IgD-negative memory B cell (primary cell): ENCODE results near the gene MAB21L1. TPM values are rescaled to one million over a fixed set of nuclear protein-coding genes. Genes with fewer than 3 reads are reported as not detected.

Experiments
- H3K27ac Mint-ChIP-seq, 3 donors: one replicate each; pipeline ENCODE4 v1.8.0; 2020 to 2022; ENCODE audit warnings: mild to moderate bottlenecking in 3 of 3, mixed read lengths in 3 of 3, moderate library complexity in 1 of 3
- H3K27me3 Mint-ChIP-seq: one replicate; pipeline ENCODE4 v1.8.0; 2021; ENCODE audit warnings: mixed read lengths
- H3K36me3 Mint-ChIP-seq: one replicate; pipeline ENCODE4 v1.8.0; 2020; ENCODE audit warnings: mild to moderate bottlenecking, mixed read lengths
- H3K4me1 Mint-ChIP-seq, 3 donors: one replicate each; pipeline ENCODE4 v1.8.0; 2020 to 2022; ENCODE audit warnings: mixed read lengths in 3 of 3, mild to moderate bottlenecking in 1 of 3
- H3K4me3 Mint-ChIP-seq, 4 donors: one replicate each; pipeline ENCODE4 v1.8.0; 2020 to 2022; ENCODE audit warnings: mild to moderate bottlenecking in 4 of 4, mixed read lengths in 4 of 4, moderate library complexity in 3 of 4
- H3K9me3 Mint-ChIP-seq, 3 donors: one replicate each; pipeline ENCODE4 v1.8.0; 2020 to 2021; ENCODE audit warnings: mixed read lengths in 3 of 3, mild to moderate bottlenecking in 1 of 3
- polyA plus RNA-seq: library from polyadenylated mRNA; unstranded; fragments of 300-500 nt; fragmentation: Illumina TruSeq; gene quantifications from one replicate; pipeline ENCODE4 v1.2.3, GENCODE V29; 2021

The MAB21L1 gene
- polyA plus RNA-seq, 1 donor from 2014 or later: not detected

- no peaks in the 10 kb centered on the region for H3K27me3 Mint-ChIP-seq
- H3K27ac Mint-ChIP-seq: no peak overlapping the region
Measured at GRCh38 chr13:35489050-35489449, 12.6 kb upstream of the MAB21L1 start.

DNA sequence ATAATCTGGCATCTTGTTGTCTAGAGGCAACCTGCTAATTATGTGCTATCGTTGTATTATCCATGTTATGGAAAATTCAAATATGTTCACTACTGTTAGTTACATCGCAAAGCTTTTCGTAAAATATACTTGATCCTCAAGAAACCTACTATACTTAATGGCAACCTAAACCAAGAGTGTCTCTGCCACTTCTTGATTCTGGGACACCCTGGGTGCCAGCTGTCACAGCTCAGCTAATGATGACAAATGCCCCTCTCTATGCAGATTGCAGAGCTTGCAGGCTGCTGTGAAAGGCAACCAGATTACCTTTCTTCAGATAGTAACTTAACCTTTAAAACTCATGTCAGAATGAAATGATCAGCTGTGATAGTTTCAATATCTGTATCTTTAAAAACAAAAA, 8.9 kb upstream of the MAB21L1 start:
- H3K36me3 Mint-ChIP-seq: peaks cover 2% of the 10 kb centered on the region
- H3K4me3 Mint-ChIP-seq: no peak overlapping the region
- no peaks in the 10 kb centered on the region for H3K27me3 Mint-ChIP-seq
- no peaks in the 10 kb centered on the region for H3K9me3 Mint-ChIP-seq
- H3K27ac Mint-ChIP-seq: no peak overlapping the region
- no peaks in the 10 kb centered on the region for H3K4me1 Mint-ChIP-seq

More at GRCh38 chr13:35489050-35489449, 12.6 kb upstream of the MAB21L1 start:
- peaks cover 2% of the 10 kb centered on the region for H3K36me3 Mint-ChIP-seq
- H3K4me3 Mint-ChIP-seq: no peak overlapping the region
- no peaks in the 10 kb centered on the region for H3K4me1 Mint-ChIP-seq
- peaks cover 0 to 6% (median 2%) of the 10 kb centered on the region in 3 donors for H3K9me3 Mint-ChIP-seq

DNA sequence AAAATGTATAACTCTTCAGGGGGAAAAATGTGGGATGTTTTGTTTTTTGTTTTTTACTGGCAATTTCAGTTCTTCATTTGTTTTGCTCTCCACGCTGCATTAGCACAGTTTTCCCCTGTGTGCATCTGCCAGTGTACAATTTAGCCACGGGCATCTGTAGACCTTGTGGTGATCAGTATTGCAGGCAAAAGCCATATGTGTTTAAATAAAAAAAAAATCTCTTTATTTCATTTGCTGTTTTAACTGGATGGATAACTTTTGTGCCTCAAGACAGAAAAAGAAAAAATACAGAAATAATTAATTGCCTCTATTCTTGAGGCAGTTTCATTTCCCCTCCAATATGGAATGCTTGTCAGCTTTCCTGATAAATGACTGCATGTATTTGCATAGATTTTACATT, 7.9 kb upstream of the MAB21L1 start:
- Mint-ChIP-seq H3K36me3 (peaks cover under 1% of the 10 kb centered on the region), H3K4me1 (no peaks in the 10 kb centered on the region), H3K9me3 (no peaks in the 10 kb centered on the region), H3K27me3 (no peaks in the 10 kb centered on the region), H3K4me3 (no peak overlapping the region), H3K27ac (no peak overlapping the region)

DNA sequence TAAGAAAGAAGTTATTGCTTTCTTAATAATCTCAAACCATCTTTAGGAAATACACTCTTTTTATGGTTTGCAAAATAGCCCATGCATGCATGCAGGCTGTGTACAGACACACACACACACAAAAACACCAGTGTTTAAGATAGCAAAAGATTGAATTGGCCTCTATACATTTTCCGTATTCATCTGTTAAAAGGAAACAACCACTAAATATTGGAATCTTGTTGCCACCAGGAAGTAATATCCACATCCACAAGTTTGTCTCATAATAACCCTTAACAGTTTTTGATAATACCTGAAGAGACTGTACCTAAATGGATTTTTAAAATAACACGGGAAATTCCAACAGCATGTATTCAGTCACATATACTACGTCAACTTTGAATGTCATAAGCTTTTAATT, 7.3 kb upstream of the MAB21L1 start:
- H3K4me1 Mint-ChIP-seq: no peaks in the 10 kb centered on the region
- H3K9me3 Mint-ChIP-seq: no peaks in the 10 kb centered on the region
- H3K4me3 Mint-ChIP-seq: no peak overlapping the region
- H3K27me3 Mint-ChIP-seq: peaks cover 2% of the 10 kb centered on the region
- no peak overlapping the region for H3K27ac Mint-ChIP-seq
- H3K36me3 Mint-ChIP-seq: no peaks in the 10 kb centered on the region

DNA sequence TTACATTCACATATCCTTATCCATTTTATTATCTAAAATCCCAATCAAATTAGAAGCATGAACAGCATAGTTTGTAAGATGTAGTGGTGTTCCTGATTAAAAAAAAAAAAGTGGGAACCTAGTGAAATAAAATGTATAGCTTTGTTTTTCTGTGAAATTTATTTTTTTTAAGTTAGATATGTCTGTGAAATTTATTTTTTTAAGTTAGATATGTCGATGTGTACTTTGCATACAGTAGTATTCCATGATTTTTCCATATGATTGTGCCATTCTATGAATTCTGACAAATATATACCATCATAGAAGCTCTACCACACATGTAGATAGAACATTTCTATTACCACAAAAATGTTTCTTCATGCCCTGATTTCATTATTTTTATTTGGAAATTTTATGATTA, 6.0 kb upstream of the MAB21L1 start:
- Mint-ChIP-seq H3K9me3 (no peaks in the 10 kb centered on the region), H3K36me3 (no peaks in the 10 kb centered on the region), H3K4me3 (no peak overlapping the region), H3K4me1 (peaks cover 0 to 4% (median 2%) of the 10 kb centered on the region in 3 donors), H3K27ac (no peak overlapping the region), H3K27me3 (peaks cover 14% of the 10 kb centered on the region)

DNA sequence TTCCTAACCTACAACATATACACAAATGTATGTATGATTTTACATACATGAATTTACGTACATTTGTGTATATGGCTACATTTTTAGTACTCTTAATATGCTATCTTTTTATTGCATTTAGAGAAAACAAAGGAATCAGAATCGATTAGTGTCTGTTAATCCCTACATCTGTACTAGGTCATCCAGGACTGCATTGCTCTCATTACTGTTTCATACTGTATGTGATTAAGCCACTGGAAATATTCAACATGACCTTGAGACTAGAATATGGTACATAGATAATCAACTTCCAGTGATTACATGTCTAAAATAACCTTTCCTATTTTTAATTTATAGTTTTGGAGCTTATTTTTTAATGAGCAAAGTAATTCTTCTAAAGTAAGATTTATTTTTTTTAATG, 5.3 kb upstream of the MAB21L1 start:
- peaks cover 2 to 7% (median 6%) of the 10 kb centered on the region in 3 donors for H3K4me1 Mint-ChIP-seq
- peaks cover 0 to 3% (median 0%) of the 10 kb centered on the region in 3 donors for H3K9me3 Mint-ChIP-seq
- H3K27ac Mint-ChIP-seq: no peak overlapping the region
- no peak overlapping the region for H3K4me3 Mint-ChIP-seq
- H3K36me3 Mint-ChIP-seq: no peaks in the 10 kb centered on the region
- H3K27me3 Mint-ChIP-seq: peaks cover 21% of the 10 kb centered on the region

DNA sequence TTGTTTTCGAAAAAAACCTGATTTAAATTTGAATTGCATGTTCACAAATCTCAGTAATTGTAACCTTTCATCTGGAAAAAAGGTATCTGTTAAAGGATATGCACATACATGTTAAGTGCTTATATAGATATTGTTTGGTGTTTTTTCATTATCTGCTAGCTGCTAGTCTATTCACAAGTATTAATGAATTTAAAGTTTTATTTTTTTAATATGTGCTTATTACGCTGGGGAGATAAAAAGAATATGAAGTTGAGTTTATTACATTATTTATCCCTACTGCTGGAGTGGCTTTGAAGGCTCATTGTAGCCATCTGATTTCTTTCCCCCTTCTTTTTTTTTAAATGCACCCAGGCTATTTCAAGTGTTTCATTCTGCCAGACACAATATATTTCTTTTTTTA, 3.9 kb upstream of the MAB21L1 start:
- Mint-ChIP-seq H3K27ac (no peak overlapping the region), H3K9me3 (peaks cover 0 to 3% (median 0%) of the 10 kb centered on the region in 3 donors), H3K4me1 (peaks cover 3 to 20% (median 18%) of the 10 kb centered on the region in 3 donors), H3K36me3 (no peaks in the 10 kb centered on the region), H3K27me3 (peaks cover 35% of the 10 kb centered on the region), H3K4me3 (no peak overlapping the region)

- H3K4me3 Mint-ChIP-seq: no peak overlapping the region
- no peak overlapping the region for H3K27ac Mint-ChIP-seq
- H3K27me3 Mint-ChIP-seq: peaks cover 42% of the 10 kb centered on the region
- no peaks in the 10 kb centered on the region for H3K36me3 Mint-ChIP-seq
- H3K4me1 Mint-ChIP-seq: peaks cover 3 to 21% (median 20%) of the 10 kb centered on the region in 3 donors
- H3K9me3 Mint-ChIP-seq: peaks cover 0 to 4% (median 0%) of the 10 kb centered on the region in 3 donors
Measured at GRCh38 chr13:35479706-35480105, 3.2 kb upstream of the MAB21L1 start.

DNA sequence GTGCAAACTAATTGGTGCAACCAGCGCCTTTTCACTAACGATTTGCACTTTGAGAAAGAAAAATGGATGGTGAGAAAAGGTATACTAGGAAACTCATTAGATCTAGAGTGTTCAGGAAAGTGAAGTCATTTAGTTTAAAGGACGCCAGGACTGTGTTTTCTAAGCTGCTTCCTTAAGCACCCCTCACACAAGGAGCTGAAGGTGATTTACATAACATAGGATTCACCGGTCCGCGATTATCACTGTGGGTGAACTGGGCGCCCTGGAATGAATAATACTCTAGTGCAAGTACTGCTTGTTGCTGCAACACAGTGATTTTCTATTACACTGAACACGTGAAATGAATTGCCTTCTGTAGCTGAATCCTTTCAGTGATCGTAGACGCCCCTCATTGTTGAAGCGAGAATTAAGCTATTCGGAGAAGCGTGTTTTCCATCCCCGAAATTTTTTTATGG, 2.6 kb upstream of the MAB21L1 start:
- peaks cover 46% of the 10 kb centered on the region for H3K27me3 Mint-ChIP-seq
- H3K4me1 Mint-ChIP-seq: peaks cover 7 to 21% (median 20%) of the 10 kb centered on the region in 3 donors
- H3K4me3 Mint-ChIP-seq: peak overlapping the region in 2 of 4 donors; percentile 17 to 28
- no peak overlapping the region for H3K27ac Mint-ChIP-seq
- H3K9me3 Mint-ChIP-seq: peaks cover 0 to 7% (median 2%) of the 10 kb centered on the region in 3 donors
- no peaks in the 10 kb centered on the region for H3K36me3 Mint-ChIP-seq

DNA sequence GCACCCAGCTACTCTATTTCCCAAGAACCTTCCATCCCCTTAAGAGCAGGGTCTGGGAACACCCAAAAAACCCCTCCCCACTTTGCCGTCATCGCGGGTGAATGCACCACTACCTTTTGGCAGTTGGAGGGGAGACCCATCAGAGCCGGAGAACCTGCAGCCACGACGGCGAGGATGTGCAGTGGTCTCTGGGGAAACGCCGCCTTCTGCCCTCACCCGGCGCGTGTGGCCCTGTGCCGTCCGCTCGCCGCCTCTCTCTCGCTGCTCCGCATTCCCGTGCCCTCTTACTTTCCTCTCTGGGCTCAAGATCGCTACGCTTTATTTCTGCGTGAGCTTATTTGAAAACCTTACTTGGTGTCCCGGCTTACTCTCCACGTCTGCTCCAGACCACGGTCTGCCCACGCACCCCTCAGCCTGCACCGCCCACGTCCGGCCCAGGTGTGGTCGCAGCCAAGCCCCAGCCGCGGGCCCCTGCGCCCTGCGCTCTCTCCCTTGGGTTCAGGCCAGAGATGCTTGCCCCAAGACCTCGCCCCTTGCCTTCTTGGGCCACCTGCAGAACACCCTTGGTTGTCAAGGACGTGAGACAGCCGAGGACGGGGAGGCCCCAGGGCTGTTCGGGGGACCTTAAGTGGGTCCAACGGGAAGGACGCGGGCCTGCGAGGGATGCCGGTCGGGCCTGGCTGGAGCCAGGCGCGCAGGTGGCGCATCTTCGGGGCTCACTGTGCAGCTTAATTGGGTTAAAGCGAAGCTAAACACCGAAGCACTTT, 2.0 kb upstream of the MAB21L1 start:
- Mint-ChIP-seq H3K4me1 (peaks cover 7 to 21% (median 20%) of the 10 kb centered on the region in 3 donors), H3K4me3 (peak overlapping the region in 3 of 4 donors; percentile 3 to 41 (median 17)), H3K36me3 (no peaks in the 10 kb centered on the region), H3K27me3 (peaks cover 46% of the 10 kb centered on the region), H3K27ac (peak overlapping the region in 2 of 3 donors; percentile 63 to 71), H3K9me3 (peaks cover 0 to 7% (median 2%) of the 10 kb centered on the region in 3 donors)

- H3K4me3 Mint-ChIP-seq: peak overlapping the region in 1 of 4 donors; percentile 33
- H3K27ac Mint-ChIP-seq: peak overlapping the region in 2 of 3 donors; percentile 14 to 49
- H3K9me3 Mint-ChIP-seq: peaks cover 0 to 7% (median 2%) of the 10 kb centered on the region in 3 donors
Measured at GRCh38 chr13:35477386-35477946, 977 bp upstream of the MAB21L1 start.

GRCh38 chr13:35475212-35475959, 1.1 kb downstream of the MAB21L1 start:
- Mint-ChIP-seq H3K36me3 (no peaks in the 10 kb centered on the region), H3K27me3 (peaks cover 65% of the 10 kb centered on the region), H3K27ac (peak overlapping the region; percentile 49 to 80 (median 78)), H3K4me3 (peak overlapping the region; percentile 33 to 88 (median 82)), H3K9me3 (peaks cover 0 to 8% (median 5%) of the 10 kb centered on the region in 3 donors), H3K4me1 (peaks cover 7 to 23% (median 22%) of the 10 kb centered on the region in 3 donors)

More at GRCh38 chr13:35477386-35477946, 977 bp upstream of the MAB21L1 start:
- Mint-ChIP-seq H3K4me1 (peaks cover 7 to 21% (median 20%) of the 10 kb centered on the region in 3 donors), H3K36me3 (no peaks in the 10 kb centered on the region), H3K27me3 (peaks cover 46% of the 10 kb centered on the region)

DNA sequence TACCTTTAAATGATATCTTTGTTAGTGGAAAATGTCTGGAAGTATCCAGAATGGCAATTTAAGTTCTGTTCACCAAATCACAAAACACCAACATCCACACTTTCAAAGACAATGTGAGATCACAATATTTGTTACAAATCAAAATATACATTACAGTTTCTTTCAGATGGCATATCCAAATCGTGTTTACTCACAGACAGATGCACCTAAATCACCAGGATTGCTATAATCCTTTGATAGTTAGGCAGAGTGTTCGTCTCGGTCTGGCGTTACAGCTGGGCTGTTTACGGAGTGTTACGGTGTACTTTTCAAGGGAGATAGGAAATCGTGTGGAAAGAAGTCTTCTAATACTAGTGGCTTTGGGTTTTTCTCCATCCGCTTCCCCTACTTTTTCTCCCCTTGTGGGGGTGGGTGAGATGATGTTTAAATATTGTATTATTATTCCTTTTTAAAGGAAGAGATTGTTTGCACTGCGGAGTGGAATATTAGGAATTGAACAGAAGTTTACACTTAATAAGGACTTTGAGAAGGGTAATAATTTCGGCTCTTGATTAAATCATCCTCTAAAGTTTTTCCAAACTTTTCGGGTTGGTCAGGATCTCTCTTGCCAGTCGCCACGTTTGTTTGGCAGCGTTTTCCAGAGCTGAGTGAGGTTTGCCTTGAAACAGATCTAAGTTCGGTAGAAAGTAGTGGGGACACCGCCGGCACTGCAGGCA, 1.8 kb downstream of the MAB21L1 start:
- Mint-ChIP-seq H3K9me3 (peaks cover 2 to 14% (median 5%) of the 10 kb centered on the region in 3 donors), H3K27ac (peak overlapping the region; percentile 1 to 71 (median 49)), H3K4me1 (peaks cover 7 to 25% (median 22%) of the 10 kb centered on the region in 3 donors), H3K4me3 (peak overlapping the region; percentile 3 to 88 (median 68)), H3K36me3 (no peaks in the 10 kb centered on the region), H3K27me3 (peaks cover 72% of the 10 kb centered on the region)

- Mint-ChIP-seq H3K36me3 (no peaks in the 10 kb centered on the region), H3K4me1 (peaks cover 7 to 25% (median 22%) of the 10 kb centered on the region in 3 donors), H3K9me3 (peaks cover 2 to 14% (median 5%) of the 10 kb centered on the region in 3 donors), H3K4me3 (no peak overlapping the region), H3K27ac (no peak overlapping the region), H3K27me3 (peaks cover 76% of the 10 kb centered on the region)
Measured at GRCh38 chr13:35473802-35474201, 2.7 kb downstream of the MAB21L1 start.
